HG02981 (cell line): ENCODE data around the gene TWIST1.

ENCODE experiments used
- ATAC-seq: cut with Tn5 transposase; IDR thresholded peaks from one replicate; pipeline ENCODE4 v1.9.1; 2021; ENCODE audit warnings: mild to moderate bottlenecking, moderate library complexity; ENCODE audit not compliant: unreplicated experiment

TWIST1 gene

DNA sequence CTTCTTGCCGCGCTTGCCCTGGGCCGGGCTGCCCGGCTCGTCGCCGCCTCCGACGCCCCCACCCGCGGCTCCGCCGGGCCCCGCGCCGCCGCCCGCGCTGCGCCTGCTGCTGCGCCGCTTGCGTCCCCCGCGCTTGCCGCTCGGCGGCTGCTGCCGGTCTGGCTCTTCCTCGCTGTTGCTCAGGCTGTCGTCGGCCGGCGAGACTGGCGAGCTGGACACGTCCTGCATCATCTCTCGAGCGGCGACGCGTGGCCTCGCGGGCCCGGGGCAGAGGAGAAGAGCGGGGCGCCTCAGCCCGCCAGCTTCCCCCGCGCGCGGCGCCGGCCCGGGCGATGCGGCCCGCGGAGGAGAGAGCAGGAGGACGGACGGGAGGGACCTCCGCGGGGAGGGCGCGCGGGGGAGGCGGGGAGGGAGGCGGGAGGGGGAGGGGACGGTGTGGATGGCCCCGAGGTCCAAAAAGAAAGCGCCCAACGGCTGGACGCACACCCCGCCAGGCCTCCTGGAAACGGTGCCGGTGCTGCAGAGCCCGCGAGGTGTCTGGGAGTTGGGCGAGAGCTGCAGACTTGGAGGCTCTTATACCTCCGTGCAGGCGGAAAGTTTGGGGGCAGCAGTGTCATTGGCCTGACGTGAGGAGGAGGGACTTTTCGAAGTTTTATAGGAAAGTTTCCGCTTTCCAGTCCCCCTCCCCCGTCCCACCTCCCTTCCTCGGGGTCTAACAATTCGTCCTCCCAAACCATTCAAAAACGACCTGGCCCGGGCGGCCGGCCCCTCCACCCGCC is at the start of gene TWIST1:
Gene TWIST1 (minus strand): TSS at position 546 of the 779 bp plus-strand sequence. CDS start 315 bp downstream, at position 231.
- no peak for ATAC-seq

DNA sequence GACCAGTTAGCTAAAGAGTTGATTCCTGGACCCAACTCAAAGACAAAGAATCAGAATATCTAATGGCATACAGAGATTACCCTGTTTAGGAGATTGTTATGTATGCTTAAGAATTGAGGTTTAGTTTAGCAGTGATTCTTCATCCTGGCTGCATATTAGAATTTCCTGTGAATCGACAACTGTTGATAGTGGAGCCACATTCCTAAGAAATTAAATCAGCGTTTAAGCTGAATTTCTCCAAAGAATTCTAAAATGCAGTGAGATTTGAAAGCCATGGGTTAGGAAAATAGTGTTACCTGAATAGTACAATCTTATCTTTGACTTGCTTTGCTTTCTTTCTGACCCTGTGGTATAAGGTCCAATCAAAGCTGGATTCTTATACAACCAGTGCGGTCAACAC is 44.2 kb upstream of the TWIST1 start:
- no peak for ATAC-seq

DNA sequence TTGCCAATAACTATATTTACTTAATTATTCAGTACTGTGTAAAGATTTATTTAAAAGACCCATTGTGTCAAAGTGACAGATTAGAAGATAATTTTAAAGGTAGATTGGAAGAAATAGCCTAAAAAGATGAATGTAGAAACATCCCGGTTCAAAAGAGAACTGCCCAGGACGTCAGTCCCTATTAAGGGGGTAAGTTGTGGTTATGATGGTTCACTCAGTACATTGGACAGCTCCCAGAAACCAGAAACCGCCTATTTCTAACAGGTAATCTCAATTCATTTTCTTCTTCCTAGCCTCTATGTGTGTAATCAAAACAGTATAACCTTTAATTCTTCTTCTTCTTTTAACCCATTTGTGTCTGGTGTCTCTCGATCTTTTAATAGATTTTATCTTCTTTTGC is 29.3 kb upstream of the TWIST1 start:
- no peak for ATAC-seq

DNA sequence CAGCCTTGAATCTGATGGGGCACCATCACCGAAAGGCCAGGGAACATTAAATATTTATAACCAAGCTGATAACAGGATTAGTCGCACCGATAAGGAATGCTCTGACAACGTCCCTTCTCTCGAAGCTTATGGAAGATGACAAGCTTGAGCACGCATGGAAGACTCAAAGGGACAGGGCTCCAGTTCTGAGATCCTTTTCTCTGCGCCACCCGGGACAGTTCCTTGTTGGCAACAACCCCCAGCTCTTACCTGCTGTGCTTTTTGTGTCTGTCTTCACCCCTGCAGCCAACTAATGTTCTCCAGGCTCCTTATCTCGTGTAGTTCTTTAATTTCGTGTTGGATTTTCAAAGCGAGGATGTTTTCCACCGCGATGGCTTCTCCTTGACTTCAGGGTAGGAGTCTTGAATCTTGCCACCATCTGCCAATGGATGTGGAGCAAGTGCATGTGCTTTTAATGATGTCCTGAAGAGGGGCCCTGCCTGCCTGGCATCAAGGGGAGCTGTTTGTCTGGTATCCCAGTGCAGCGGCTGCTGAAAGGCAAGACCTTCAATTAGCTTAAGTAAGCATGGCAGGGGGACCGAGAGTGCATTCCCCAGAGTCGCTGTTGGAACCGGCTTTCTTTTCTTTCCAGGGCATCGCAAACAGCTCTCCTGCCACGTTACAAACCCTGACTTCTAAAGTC is 28.1 kb upstream of the TWIST1 start:
- ATAC-seq: no peak

DNA sequence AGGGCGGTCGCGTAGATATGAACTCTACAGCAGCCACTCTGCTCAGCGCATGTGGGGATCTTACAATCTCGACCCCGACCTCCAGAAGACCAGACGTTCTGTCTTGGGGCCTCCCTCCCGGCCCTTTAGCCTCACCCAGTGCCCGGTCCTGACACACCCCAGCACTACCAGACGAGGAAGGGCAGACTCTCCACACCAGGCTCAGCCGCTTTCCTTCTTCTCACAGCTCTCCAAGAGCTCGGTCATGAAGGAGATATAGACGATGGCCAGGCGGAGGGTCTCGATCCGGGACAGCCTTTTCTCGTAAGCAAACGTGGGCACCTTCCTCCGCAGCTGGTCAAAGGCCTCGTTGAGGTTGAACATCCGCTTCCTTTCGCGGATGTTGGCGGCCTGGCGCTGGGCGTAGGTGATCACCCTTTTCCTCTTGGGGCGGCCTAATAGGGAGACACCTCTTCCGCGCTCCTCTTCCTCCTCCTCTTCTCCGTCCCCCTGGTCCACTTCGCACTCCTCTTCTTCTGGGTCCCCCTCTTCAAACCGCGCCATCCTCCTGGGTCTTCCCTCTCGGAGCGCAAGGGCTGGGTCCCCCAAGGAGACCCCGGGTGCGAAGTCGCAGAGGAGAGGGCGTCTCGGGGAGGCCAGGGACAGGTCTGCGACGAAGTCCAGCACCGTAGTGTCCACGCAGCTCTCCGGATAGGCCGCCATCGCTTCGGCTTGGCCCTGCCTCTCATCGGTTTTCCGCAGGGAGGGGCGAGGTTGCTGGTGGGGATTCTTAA is 27.4 kb upstream of the TWIST1 start, which contains the start of gene FERD3L:
Gene FERD3L (minus strand): TSS at position 761 of the 773 bp plus-strand sequence. CDS start 59 bp downstream, at position 702.
- no peak for ATAC-seq

DNA sequence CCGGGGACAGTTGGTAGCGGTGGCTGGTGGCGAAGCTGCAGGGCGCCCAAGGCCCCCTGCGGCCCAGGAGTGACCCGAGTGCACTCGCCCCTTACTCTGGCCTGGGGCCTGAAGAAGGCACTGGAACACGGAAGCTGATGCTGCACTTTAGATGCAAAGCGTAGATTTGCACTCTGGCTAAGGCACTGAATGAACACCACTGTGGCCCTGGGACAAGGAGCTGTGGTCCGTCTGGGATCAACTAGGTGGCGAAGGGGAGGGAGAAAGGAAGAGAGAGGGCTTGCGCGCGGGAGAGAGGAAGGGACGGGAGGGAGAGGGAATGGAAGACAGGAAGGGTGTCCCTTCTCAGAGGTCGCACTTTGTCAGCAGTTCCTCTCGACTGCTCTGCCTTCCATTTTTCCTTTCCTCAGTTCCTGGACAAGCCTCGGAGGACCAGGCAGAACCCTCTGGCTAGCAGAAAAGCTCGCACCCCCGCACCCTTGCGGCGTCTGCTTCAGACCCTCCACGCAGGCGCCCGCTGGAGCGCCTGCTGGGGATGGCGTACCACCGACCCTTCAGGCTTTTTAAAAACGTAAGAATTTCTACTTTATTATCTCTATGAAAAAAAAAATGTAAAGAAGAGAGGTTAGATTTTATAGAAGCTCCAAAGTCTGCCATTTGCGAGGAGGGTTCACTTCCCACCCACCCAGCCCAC is 26.6 kb upstream of the TWIST1 start:
- ATAC-seq: no peak

DNA sequence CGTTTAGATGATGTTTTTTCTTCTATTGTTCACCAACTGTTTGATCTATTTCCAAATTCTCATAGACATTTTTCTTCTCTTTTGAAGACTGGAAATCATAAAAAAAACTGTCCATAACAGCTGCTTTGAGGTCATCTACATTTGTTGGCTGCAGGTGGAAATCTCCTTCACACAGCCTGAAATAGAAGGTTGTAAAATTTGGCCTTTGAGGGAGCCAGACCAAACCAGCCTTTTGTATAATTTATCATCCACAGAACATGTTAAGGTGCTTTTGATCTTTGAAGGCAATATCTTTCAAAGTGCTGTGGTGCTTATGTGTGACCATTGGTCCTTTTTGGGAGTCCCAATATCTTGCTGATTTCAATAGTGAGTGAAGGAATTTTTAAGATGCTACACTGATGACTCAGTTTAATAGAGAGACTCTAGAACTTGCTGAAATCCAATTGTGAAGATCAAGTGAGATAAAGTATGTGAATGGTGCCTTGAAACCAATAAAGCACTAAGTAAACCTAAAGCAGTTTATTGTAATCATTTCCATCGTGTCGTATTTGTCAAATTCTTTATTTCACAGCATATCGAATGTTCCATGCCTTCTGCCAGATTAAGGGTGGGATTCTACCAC is 22.4 kb upstream of the TWIST1 start:
- ATAC-seq: no peak

DNA sequence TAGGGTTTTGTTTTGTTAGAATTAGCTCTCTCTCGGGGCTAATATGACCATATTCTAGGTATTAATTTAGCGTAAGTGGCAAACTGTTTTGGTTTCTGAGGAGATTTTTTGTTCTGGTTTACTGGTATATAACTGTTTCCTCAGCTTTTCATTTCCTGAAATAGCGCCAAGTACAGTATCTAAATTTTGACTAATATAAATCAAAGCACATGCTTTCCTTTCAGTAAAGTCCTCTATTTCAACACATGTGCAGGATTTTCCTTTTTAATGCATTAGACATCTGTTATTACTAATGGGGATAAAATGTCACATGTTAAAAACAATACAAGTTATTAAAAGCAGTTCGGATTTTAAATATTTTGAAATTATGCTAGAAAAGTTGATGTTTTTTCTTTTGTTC is 16.4 kb upstream of the TWIST1 start:
- ATAC-seq: no peak

DNA sequence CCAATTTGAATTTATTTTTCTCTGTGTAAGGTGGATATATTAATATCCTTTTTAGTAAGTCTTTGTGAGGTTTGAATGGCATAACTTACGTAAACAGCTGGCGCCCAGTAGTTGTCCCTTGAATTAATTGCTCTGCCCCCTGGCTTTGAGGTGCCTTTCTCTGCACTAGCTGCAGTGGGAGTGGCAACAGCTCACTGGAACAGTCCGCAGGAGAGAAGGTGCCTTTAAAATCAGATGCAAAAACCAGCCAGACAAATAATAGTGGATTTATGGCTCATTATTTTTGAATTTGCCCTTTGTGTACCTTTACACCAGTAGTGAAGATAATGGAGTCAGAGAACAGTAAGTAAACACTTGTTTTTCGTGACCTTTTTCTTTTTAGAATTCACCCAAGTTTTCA is 16.0 kb upstream of the TWIST1 start:
- no peak for ATAC-seq

DNA sequence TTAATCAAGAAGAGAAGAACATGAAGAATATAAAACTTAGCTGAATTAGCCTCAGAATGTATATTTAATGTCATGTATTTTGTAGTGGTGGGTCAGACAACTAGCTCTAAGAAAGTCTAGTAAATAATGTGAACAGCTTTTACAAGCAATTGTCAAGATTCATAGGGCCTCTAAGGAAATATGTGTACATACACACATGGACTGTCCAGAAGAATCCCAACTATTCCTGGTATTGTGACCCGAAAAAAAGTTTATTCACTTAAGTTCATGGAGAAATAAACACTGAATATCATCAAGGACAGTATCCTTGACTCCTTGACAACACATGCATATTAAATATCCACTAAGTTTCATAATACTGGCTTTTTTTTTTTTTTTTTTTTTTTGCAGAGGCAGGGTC is 11.4 kb upstream of the TWIST1 start:
- no peak for ATAC-seq

DNA sequence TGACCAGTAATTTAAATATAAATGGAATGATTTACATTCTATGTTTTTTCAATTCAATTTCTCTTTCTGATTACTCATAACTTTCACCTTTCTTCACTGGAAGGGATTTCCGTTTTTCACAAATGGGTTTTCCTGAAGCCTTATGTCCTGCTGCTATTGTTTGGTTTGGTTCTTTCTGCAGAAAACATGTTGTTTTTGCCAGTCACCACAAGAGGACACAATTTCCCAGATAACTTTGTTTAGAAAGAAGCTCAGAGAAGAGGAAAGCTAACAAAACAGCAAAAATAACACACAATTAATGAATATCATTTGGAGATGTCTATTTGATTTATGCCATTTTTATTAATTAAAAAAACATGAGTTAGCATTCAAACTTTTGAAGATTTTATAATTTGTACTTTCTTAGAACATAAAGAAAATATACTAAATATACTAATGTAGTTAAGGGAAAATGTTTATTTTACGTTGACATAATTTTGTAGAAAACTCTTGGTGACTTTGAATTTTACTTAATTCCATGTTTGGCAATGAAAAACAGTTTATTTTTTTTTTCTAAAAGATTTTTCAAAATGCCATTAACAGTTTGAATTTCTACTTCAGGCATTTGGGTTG is 4.6 kb upstream of the TWIST1 start:
- no peak for ATAC-seq

DNA sequence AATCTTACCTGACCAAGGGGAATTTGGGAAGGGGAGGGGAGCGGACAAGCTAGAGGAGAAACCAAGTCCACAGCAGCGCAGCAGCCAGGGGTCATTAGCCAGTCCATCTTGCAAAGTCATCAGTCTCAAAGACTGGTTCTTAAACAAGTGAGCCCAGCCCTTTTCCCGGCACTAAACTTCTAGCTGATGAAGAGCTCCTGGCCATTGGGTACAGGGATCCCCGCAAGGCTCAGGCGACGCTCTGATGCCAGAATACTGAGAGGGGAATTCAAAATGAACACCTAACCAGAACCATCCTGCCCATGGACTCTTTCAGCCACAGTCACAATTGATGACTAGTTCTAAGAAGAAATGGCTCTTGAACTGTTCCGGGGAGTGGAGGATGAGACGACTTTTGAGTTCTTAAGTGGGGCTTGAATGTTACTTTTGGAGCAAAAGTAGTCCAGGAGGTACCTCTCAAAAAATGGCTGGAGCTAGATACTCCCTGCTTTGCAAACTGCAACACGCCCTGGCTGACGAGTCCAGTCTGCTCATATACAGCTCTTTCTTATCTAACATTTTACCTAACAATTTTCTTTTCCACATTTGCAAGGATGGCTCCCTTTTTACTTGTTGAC is 2.5 kb upstream of the TWIST1 start:
- no peak for ATAC-seq

DNA sequence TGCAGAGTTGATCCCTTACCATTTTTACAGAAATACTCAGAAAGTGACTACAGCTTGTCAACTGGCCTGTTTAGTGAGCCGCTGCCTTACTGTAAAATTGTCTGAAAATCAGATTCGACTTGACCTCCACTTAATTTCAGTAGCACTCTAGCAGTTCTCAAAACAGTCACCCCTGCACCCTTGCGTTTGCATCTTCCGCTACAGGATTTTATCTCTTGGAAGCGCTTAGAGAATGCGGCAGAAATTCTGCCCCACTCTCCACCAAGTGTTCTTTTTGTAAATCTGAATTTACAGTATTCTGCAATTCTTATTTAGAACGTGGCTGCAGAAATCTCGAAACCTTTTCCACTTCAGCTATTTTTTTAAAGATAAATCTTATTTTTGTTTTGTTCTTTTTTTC is 1.9 kb upstream of the TWIST1 start:
- no peak for ATAC-seq

DNA sequence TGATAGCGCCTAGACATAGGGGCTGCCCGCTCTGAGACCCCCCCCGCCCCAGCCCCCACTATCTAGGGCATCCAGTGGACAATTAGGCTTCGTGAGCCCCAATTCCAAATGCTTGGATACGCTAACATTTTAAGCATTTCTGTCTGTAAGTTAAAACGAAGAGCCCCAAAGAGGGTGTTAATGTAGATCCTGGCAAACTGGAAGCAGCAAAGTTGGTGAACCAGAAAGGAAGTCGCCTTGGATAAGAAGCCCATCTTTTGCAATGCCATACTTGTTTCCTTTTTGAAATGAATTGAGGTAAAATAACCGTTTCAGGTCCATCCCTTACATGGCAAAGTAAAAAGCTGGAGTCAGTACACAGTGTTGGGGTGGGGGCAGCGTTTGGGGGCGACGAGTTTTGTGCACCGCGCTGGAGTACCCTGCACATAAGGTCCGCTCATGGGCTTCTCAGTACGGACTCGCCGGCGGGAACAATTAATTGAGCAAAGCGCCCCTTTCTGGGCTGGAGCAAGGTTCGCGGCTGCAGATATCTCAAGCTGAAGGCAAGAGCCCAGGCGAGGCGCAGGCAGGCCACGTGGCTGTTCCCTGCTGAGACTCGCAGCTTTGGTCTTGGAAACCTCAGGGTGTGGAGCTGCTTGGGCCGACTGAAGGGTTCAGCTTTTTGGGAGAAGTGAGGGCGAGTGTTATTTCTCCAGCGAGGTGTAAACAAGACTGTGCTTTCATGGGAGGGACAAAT is 1.4 kb upstream of the TWIST1 start:
- ATAC-seq: no peak

DNA sequence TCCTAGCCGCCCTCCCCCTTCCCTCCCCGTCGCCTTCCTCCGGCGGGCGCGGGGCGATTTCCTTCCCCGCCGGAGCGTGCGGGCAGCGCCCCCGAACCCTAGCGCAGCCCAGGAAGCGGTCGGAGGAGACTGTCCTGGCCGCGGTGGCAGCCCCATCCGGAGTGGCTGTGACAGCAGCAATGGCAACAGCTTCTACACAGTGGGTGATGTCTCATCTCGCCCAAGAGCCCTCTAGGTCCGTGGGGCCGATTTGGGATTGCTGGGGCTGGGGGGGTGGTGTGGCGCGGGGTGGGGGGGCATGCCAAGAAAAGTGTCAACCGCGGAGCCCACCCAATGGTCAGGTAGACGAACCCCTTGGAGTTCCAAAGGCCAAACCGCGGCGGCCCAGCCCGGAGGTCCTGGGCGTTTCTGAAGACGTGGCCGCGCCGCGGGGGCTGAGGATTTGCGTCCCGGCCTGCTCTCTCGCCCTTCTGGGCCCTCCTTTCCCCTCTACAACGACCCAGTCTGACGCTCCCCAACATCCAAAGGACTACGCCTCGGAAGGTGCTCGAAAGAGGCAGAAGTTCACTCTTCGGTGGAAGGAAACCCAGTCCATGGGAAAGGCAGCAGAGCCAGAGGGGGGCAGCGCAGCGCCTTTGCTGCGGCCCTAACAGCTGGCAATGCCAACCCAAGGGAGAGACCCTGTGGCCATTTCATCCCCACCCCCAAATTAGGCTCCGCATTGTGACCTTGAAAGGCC is 603 bp upstream of the TWIST1 start:
- no peak for ATAC-seq

DNA sequence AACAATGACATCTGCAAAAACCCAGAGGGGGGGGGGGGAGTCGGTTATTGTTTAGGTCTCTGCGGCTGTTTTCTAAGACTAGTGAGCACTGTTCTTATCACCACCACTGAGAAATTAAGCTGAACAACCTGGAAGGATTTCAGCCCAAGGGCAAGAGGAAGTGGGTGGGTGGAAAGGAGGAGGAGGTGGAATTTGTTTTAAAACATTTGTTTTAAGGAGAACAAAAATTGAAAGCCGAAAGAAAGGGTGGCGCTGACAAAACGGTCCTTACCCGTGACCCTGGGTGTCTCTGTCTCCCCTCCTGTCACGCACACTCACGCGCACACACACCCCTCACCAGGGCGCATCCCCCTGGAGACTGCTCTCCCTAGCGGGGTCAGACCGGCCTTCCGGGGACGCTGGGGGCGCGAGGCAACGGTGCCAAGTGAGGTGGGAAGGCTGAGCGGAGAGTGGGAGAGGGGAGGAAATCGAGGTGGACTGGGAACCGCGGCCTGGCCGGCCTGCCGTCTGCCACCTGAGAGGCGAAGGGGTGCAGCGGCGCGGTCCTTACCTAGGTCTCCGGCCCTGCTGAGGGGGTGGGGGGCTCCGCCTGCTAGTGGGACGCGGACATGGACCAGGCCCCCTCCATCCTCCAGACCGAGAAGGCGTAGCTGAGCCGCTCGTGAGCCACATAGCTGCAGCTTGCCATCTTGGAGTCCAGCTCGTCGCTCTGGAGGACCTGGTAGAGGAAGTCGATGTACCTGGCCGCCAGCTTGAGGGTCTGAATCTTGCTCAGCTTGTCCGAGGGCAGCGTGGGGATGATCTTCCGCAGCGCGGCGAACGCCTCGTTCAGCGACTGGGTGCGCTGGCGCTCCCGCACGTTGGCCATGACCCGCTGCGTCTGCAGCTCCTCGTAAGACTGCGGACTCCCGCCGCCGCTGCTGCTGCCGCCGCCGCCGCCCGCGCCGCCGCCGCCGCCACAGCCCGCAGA is 1.0 kb downstream of the TWIST1 start:
- no peak for ATAC-seq

DNA sequence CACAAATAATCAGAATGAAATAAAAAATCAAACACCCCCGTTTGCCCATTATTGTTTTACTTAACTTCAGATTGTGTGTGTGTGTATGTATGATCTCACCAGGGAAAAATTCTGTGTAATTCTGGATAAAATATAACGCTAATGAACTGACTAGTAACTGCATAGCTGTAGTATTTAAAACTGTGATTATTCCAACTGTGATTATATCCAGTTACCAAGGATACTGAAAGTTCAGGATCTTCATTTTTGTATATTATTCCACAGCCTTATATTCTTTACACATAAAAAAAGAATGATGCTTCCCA is 2.9 kb downstream of the TWIST1 start:
- ATAC-seq: no peak
